Activated naive CD8-positive, alpha-beta T cell treated with anti-CD3 and anti-CD28 coated beads for 36 hours (primary cell): ENCODE results near the gene MAB21L2. TPM values are rescaled to one million over a fixed set of nuclear protein-coding genes. Genes with fewer than 3 reads are reported as not detected.

ENCODE experiments used
- DNase-seq: peaks from one replicate; pipeline ENCODE4 v3.0.0; 2021
- H3K27ac Mint-ChIP-seq: one replicate; pipeline ENCODE4 v1.8.0; 2022; ENCODE audit warnings: mild to moderate bottlenecking, moderate library complexity, mixed read lengths
- H3K27me3 Mint-ChIP-seq: one replicate; pipeline ENCODE4 v1.8.0; 2022; ENCODE audit warnings: mild to moderate bottlenecking, mixed read lengths
- H3K36me3 Mint-ChIP-seq: one replicate; pipeline ENCODE4 v1.8.0; 2021; ENCODE audit warnings: mild to moderate bottlenecking, mixed read lengths
- H3K4me1 Mint-ChIP-seq: one replicate; pipeline ENCODE4 v1.8.0; 2021; ENCODE audit warnings: mixed read lengths
- H3K4me3 Mint-ChIP-seq: one replicate; pipeline ENCODE4 v1.8.0; 2022; ENCODE audit warnings: mild to moderate bottlenecking, moderate library complexity, mixed read lengths
- H3K9me3 Mint-ChIP-seq: one replicate; pipeline ENCODE4 v1.8.0; 2022; ENCODE audit warnings: mixed read lengths
- total RNA-seq, 2 experiments: library from RNA; stranded (reverse); gene quantifications; one replicate each; pipeline ENCODE4 v1.2.3, GENCODE V29; 2021

The MAB21L2 gene
- total RNA-seq, 2 experiments from 2014 or later: not detected

DNA sequence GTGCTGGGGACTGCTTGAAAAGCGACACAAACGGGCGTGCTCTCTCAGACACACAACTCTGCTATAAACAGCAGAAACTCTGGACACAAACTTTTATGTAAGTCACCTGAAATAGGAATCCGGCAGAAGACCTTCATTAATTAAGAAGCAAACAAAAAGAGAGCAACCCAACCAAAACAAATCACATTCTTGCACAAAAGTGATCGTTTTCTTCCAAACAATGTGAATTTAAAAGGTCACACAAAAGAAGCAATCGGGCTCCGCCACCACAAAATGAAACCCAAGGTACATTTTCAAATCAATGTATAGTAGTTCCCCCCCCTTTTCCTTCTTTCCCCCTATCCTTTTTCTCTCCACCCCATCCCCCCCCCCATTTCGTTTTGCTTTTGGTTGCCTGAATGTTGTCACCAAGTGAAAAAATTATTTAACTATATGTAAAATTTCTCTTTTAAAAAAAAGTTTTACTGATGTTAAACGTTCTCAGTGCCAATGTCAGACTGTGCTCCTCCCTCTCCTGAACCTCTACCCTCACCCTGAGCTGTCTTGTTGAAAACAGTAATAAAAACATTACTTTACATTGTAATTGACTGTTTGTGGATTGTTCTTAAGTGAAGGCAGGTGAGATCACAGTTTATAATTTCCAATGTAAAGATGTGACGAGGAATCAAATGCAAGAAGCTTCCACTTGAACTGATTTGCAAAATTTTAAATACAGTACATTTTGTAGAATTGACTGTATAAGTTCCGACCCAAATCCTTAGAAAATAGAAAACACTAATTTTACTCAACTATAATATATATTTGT, 2.4 kb downstream of the MAB21L2 start:
- Mint-ChIP-seq H3K27ac (no peak overlapping the region), H3K36me3 (peaks cover 57% of the 10 kb centered on the region), H3K4me1 (no peaks in the 10 kb centered on the region), H3K9me3 (peaks cover 2% of the 10 kb centered on the region), H3K27me3 (no peaks in the 10 kb centered on the region), H3K4me3 (no peak overlapping the region)
- DNase-seq: no peak

DNA sequence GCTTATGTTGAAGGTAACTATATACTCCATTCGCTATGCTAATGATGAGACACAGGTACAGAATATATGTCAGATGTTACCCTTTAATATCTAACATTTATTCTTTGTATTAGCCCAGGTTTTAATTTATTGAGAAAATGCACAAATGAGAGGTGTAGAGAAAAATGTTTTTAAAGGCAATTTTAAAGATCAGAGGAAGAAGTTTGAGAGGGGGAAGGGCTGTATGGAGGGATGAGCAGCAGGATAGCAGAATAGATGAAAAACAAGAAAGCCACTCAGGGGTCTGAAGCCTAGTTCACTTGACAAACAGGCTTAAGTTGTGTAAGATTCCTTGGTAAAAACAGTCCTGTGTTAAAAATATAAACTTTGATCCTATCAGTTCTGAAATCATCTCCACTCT, 3.7 kb downstream of the MAB21L2 start:
- H3K9me3 Mint-ChIP-seq: peaks cover 2% of the 10 kb centered on the region
- no peak overlapping the region for H3K27ac Mint-ChIP-seq
- H3K27me3 Mint-ChIP-seq: no peaks in the 10 kb centered on the region
- H3K4me1 Mint-ChIP-seq: no peaks in the 10 kb centered on the region
- DNase-seq: no peak
- peaks cover 48% of the 10 kb centered on the region for H3K36me3 Mint-ChIP-seq
- no peak overlapping the region for H3K4me3 Mint-ChIP-seq

DNA sequence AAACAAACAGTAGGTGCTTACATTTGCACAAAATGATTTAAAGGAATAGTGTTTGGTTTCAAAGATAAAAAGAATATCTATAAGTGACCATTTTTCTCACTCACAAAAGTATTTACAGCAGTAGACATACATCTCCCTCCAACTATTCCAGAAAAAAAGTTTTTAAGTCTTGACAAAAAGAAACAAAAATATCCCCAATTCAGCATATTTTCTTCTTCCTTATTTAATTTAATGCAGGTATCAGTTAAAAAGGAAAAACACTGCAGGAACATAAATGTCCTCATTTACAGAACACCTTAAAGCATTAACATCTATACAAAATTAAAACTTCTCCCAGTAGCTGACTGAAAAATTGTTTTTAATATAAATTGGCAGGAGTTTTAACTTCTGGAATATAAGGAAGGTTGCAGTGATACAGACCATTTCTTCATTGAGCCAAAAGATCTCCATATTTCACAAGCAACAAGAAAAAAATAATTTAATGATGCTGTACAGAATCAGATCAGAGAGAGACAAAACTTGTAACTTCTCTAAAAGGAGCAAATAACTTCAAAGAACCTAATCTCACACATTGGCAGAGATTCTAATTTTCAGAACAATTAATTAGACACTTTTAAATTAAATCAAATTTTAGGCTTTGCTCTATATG, 4.3 kb downstream of the MAB21L2 start:
- peaks cover 48% of the 10 kb centered on the region for H3K36me3 Mint-ChIP-seq
- H3K9me3 Mint-ChIP-seq: peaks cover 2% of the 10 kb centered on the region
- H3K4me1 Mint-ChIP-seq: no peaks in the 10 kb centered on the region
- no peak overlapping the region for H3K27ac Mint-ChIP-seq
- H3K27me3 Mint-ChIP-seq: no peaks in the 10 kb centered on the region
- H3K4me3 Mint-ChIP-seq: no peak overlapping the region
- no peak for DNase-seq

DNA sequence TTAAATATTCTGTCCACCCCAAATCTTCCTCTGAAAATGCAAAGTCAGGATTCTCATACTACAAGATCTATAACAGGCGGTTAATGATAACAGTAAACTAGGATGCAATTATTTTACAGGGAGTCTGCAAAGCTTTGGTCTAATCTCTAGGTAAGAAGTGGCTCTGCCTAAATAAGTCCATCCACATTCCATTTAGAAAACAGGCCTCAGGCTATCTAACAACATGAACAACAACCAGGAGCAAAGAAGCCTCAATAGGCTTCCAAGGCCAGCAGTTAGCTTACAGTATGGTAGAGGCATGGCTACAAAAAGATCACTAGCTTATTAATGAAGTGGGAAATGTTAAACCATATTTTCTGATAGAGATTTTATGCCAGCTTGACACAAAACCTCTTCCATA, 6.4 kb downstream of the MAB21L2 start:
- Mint-ChIP-seq H3K27ac (no peak overlapping the region), H3K36me3 (peaks cover 28% of the 10 kb centered on the region), H3K9me3 (peaks cover 2% of the 10 kb centered on the region), H3K27me3 (no peaks in the 10 kb centered on the region), H3K4me3 (no peak overlapping the region), H3K4me1 (no peaks in the 10 kb centered on the region)
- no peak for DNase-seq

DNA sequence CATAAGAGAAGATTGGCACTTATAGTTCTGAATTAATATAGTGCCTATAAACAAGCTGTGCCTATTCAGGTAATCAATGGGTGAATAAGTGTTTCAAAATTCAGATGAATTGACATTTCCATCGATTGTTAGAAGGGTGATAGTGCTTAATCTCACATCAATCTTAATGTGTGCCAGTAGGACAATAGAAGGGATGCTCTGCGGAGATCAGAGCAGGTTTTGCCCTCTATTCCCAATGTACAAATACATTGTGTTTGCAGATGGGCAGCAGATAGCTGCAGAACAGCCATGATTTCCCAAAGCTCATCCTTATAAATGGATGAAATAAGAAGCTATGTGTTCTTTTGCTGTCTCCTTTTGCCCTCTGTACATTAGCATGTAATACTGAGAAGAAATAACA, 7.2 kb downstream of the MAB21L2 start:
- Mint-ChIP-seq H3K36me3 (peaks cover 19% of the 10 kb centered on the region), H3K4me1 (no peaks in the 10 kb centered on the region), H3K27me3 (no peaks in the 10 kb centered on the region)

DNA sequence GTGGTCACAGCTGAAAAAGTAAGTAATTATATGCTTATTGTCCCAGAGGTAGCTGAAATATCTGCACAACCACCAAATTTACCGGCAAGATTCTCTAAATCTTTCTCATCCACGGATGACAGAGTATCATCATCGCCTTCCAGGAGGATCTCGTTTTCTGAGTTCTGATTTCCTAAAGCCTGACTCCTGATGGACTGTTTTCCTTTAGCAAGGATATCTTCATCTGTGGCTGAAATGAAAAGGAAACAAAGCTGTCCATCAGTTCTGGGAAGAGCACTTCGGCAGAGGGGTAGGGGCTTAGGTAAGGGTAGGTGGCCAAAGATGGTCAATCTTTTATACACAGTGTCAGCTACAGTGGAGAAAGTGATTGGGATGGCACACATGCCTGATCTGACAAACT, 8.7 kb downstream of the MAB21L2 start:
- Mint-ChIP-seq H3K36me3 (peaks cover 14% of the 10 kb centered on the region), H3K4me1 (no peaks in the 10 kb centered on the region), H3K27me3 (no peaks in the 10 kb centered on the region), H3K9me3 (no peaks in the 10 kb centered on the region), H3K27ac (no peak overlapping the region), H3K4me3 (no peak overlapping the region)
- DNase-seq: no peak

More for the DNA sequence above, 7.2 kb downstream of the MAB21L2 start:
- Mint-ChIP-seq H3K9me3 (peaks cover 1% of the 10 kb centered on the region), H3K4me3 (no peak overlapping the region), H3K27ac (no peak overlapping the region)
- DNase-seq: no peak

DNA sequence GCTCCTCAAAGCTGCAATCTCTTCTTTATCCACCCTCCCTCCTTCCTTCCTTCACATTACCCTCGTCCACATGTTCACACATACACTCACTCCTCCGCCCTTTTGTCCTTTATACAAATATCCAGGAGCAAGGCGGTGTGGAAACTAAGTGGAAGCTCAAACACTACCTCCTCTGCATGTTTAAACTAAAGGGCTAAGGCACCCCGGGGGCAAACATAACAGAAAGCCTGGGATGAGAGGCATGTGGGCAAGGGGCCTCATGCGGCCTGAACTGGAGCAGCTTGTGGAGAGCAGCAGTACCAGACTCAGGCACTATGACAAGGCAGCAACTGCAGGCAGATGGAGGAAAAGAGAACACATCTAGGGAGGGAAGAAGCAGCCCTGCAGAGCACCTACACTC, 9.5 kb downstream of the MAB21L2 start:
- no peak overlapping the region for H3K4me3 Mint-ChIP-seq
- H3K36me3 Mint-ChIP-seq: peaks cover 9% of the 10 kb centered on the region
- H3K4me1 Mint-ChIP-seq: no peaks in the 10 kb centered on the region
- no peaks in the 10 kb centered on the region for H3K27me3 Mint-ChIP-seq
- DNase-seq: no peak
- H3K9me3 Mint-ChIP-seq: no peaks in the 10 kb centered on the region
- no peak overlapping the region for H3K27ac Mint-ChIP-seq

DNA sequence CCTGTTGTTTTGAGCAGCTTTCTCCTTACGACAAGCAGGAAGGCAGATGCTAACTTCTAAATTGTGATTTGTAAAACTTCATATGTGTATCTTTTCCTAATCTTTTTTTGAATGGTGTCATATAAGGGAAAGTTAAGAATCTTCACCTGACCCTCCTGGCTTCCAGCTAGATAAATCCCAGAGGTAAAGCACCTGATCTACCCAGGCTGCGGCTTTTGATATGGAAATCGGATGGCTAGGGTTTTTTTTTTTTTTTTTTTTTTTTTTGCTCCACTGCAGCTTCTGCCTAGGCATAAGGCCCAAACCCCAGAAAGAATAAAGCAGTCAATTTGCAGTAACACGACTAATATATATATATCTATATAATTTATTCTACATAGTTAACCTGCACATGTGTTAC, 10.0 kb downstream of the MAB21L2 start:
- Mint-ChIP-seq H3K9me3 (no peaks in the 10 kb centered on the region), H3K36me3 (peaks cover 9% of the 10 kb centered on the region), H3K27me3 (no peaks in the 10 kb centered on the region), H3K27ac (no peak overlapping the region), H3K4me3 (no peak overlapping the region), H3K4me1 (no peaks in the 10 kb centered on the region)
- no peak for DNase-seq

DNA sequence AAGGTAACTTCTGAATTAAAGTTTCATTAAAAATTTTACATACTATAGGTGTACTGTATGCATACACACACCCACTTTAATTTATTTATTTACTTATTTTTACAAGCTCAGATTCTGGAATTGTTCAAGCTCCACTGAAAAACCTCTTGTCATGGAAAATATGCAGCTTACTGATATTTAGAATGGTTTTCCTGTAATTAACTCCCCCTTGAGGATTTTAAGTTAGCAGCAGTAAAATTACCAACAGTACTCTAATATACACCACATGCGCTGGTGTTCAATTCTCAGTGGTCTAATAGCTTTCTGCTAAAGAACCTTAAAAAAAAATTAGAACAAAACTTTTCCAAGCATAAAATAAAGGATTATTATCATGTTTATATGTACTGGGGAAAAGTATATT, 12.0 kb downstream of the MAB21L2 start:
- no peak overlapping the region for H3K4me3 Mint-ChIP-seq
- H3K36me3 Mint-ChIP-seq: peaks cover 8% of the 10 kb centered on the region
- no peaks in the 10 kb centered on the region for H3K4me1 Mint-ChIP-seq
- H3K27me3 Mint-ChIP-seq: no peaks in the 10 kb centered on the region
- H3K9me3 Mint-ChIP-seq: no peaks in the 10 kb centered on the region
- no peak for DNase-seq
- no peak overlapping the region for H3K27ac Mint-ChIP-seq

DNA sequence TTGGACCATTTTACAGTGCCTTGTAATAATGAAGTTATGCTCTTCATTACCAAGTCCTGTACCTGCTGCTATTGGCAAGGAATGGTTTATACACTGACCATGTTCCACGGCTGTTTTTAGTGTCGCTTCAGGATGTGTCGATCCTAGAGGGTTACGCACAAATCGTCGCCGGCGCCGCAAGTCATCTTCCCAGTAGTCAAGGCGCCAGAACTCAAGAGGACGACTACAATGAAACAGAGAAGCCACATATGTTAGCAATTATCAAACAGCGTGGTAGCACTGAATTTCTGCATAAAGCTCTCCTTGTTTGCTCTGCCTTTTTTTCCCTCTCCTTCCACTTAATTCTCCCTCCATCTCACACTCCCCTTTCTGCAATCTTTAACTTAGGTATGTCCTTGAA, 17.0 kb downstream of the MAB21L2 start:
- Mint-ChIP-seq H3K27me3 (no peaks in the 10 kb centered on the region), H3K9me3 (no peaks in the 10 kb centered on the region), H3K36me3 (peaks cover 10% of the 10 kb centered on the region), H3K4me3 (no peak overlapping the region), H3K27ac (no peak overlapping the region), H3K4me1 (no peaks in the 10 kb centered on the region)
- no peak for DNase-seq

DNA sequence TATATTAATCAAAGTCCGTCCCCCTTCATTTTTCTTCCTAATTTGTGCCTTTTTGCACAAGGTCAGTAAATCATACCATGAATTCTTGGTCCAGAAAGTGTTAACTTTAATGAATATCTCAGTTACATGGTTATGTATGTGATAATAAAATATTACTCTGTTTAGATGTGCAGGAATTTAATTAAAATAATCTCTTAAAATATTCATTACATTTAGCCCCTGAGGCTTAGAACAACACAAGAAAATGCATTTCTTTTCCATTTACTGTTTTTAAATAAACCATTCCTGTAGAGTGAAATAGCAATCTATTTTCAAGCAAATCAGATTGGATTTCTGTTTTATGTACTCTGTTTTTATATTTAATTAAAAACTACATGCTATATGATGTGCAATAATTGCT, 17.6 kb downstream of the MAB21L2 start:
- Mint-ChIP-seq H3K4me3 (no peak overlapping the region), H3K4me1 (no peaks in the 10 kb centered on the region), H3K27ac (no peak overlapping the region), H3K27me3 (no peaks in the 10 kb centered on the region), H3K9me3 (no peaks in the 10 kb centered on the region), H3K36me3 (peaks cover 10% of the 10 kb centered on the region)
- DNase-seq: no peak

DNA sequence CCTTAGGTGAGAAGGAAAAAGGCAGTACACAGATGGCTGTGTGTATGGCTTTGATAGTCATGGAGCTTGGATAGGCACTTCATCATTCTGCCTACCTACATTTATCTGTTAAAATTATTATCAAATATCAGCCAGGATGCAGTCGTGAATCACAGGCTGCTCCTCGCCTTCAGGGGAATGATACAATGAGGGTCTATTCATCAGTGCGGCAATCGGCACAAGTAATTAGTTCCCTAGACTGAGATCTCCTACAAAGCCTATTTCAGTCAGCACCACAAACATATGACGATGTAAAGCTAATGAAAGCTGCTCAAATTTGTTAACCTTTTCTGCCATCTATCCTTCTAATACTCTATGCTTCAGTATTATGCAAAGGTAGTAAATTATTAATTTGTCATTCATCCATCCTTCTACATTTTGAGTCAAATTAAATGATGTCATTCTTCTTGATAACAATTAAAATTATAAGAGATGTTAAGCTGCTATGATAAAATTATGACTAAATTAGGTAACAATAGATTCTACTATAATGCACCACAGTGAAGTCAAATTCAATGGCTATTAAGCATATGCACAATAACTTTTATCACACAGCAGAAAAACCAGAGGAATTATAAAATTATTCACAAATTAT, 19.0 kb downstream of the MAB21L2 start:
- Mint-ChIP-seq H3K36me3 (peaks cover 10% of the 10 kb centered on the region), H3K4me3 (no peak overlapping the region), H3K27me3 (no peaks in the 10 kb centered on the region), H3K27ac (no peak overlapping the region), H3K9me3 (no peaks in the 10 kb centered on the region), H3K4me1 (no peaks in the 10 kb centered on the region)
- DNase-seq: no peak

DNA sequence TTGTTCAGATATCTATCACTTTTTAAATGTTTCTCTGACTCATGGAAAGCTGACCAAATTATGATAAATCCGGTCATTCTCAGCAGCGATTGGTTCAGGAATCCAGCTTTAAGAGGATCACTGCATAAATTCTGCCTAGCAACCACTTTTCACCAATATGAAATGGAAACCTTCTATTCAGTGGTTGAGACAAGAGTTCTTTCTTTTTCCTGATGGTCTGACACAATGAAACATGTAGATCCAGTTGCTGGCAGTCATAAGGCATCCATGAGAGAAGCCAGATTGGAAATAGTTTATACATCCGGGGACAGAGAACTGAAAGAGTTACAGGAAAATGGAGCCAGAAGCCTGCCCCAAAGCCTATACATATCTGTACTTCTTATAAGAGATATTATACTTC, 27.2 kb downstream of the MAB21L2 start:
- Mint-ChIP-seq H3K9me3 (no peaks in the 10 kb centered on the region), H3K27me3 (no peaks in the 10 kb centered on the region), H3K4me3 (no peak overlapping the region), H3K36me3 (peaks cover 19% of the 10 kb centered on the region), H3K27ac (no peak overlapping the region), H3K4me1 (no peaks in the 10 kb centered on the region)
- DNase-seq: no peak

DNA sequence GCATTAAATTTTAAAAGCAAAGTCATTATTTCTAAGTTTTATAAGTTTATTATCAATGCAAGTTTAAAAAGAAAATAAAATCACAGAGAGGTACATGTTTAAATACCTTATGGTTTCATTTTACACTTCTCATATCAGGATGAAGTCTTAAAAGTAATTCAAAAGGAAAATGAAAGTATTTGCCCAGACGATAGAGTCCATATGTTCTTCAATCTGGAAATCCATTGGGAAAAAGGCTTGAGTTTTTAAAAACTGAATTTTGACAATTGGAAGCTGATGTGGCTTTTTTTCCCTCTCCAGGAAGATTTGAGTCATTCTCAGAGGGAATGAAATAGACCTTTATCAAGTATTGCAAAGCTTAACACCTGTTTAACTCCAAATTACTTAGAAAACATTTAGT, 37.1 kb downstream of the MAB21L2 start:
- no peak overlapping the region for H3K4me3 Mint-ChIP-seq
- no peaks in the 10 kb centered on the region for H3K9me3 Mint-ChIP-seq
- peaks cover 3% of the 10 kb centered on the region for H3K4me1 Mint-ChIP-seq
- peaks cover 13% of the 10 kb centered on the region for H3K36me3 Mint-ChIP-seq
- DNase-seq: no peak
- H3K27ac Mint-ChIP-seq: no peak overlapping the region
- no peaks in the 10 kb centered on the region for H3K27me3 Mint-ChIP-seq

DNA sequence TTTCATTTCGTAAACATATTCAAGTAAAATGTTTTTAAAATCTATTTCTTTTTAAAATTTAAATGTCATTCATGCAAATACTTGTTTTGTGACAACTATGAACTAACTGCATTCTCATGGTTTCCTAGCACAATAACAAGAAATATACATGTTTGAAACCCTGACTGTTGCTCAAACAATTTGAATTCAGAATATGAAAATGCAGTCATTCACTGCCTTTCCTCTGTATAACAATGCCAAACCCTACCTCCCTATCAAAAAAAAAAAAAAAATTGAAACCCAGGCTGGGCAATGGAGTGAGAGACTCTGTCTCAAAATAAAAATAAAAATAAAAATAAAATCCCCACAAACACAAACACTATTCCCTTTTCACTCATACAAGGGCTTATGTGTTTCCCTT, 42.1 kb downstream of the MAB21L2 start:
- Mint-ChIP-seq H3K9me3 (no peaks in the 10 kb centered on the region), H3K4me1 (peaks cover 3% of the 10 kb centered on the region), H3K27ac (no peak overlapping the region), H3K36me3 (peaks cover 9% of the 10 kb centered on the region), H3K27me3 (no peaks in the 10 kb centered on the region), H3K4me3 (no peak overlapping the region)
- DNase-seq: no peak

DNA sequence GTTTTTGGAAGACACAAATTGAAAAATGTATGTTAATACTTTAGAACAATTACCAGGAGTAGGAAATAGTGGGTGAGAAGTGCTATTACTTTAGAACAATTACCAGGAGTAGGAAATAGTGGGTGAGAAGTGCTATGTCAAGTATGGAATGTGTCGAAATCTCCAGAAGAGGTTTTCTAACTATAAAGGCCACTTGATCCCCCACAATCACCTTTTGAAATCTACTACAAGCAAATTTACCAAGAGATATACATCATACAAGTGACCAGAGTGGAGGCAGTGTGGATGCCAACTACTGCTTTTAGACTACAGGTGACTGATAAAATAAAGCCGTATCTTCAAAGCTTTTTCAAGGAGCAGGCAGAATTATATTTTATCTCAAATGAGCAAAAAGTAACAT, 43.1 kb downstream of the MAB21L2 start:
- Mint-ChIP-seq H3K9me3 (no peaks in the 10 kb centered on the region), H3K4me1 (peaks cover 2% of the 10 kb centered on the region), H3K27ac (no peak overlapping the region), H3K27me3 (no peaks in the 10 kb centered on the region), H3K36me3 (peaks cover 11% of the 10 kb centered on the region), H3K4me3 (no peak overlapping the region)
- no peak for DNase-seq
